AG10803 (cell line): ENCODE measurements around the gene PMM1.
"Not testable (repeated sequence)": the region's sequence is repeated elsewhere in the genome, so short reads cannot be mapped to it uniquely, and the experiment has no call there.

Source experiments
- DNase-seq: peaks from one replicate; pipeline ENCODE4 v3.0.0; 2010; ENCODE audit warnings: low read depth
- H3K4me3 ChIP-seq: 2 replicates; pipeline ENCODE4 v1.5.1; 2011; ENCODE audit warnings: mild to moderate bottlenecking, low read length, control low read depth
- CTCF ChIP-seq: conservative IDR thresholded peaks from 2 replicates; pipeline ENCODE4 v1.5.1; 2011; ENCODE audit warnings: mild to moderate bottlenecking, low read length, control low read depth, inconsistent platforms

The PMM1 gene

GRCh38 chr22:41589391-41590241 is at the start of gene PMM1:
Gene PMM1, minus strand, starts transcription at chr22:41589840. Its CDS starts 35 bp downstream, at chr22:41589805.
- peak; percentile 100 for DNase-seq

GRCh38 chr22:41638748-41639147 is 49.1 kb upstream of the PMM1 start:
- DNase-seq = no peak
- H3K4me3 ChIP-seq = no peak overlapping the region
- no peak for TF ChIP-seq CTCF

More at GRCh38 chr22:41589391-41590241, at the start of gene PMM1:
- TF ChIP-seq CTCF = no peak
- peak within 1 kb of the TSS; percentile 95 for H3K4me3 ChIP-seq

GRCh38 chr22:41638124-41638523 is 48.5 kb upstream of the PMM1 start:
- no peak for DNase-seq
- H3K4me3 ChIP-seq = no peak overlapping the region
- no peak for TF ChIP-seq CTCF

- DNase-seq, H3K4me3 ChIP-seq: not testable (repeated sequence)
Measured at GRCh38 chr22:41637623-41638022, 48.0 kb upstream of the PMM1 start.

GRCh38 chr22:41636467-41636866 is 46.8 kb upstream of the PMM1 start:
- no peak overlapping the region for H3K4me3 ChIP-seq
- no peak for TF ChIP-seq CTCF
- DNase-seq = peak; percentile 58

GRCh38 chr22:41634610-41635009 is 45.0 kb upstream of the PMM1 start:
- DNase-seq, H3K4me3 ChIP-seq: not testable (repeated sequence)

- not testable (repeated sequence) for H3K4me3 ChIP-seq, DNase-seq
Measured at GRCh38 chr22:41631615-41632014, 42.0 kb upstream of the PMM1 start.

GRCh38 chr22:41631115-41631514 is 41.5 kb upstream of the PMM1 start:
- DNase-seq, H3K4me3 ChIP-seq: not testable (repeated sequence)

- no peak for DNase-seq
- H3K4me3 ChIP-seq = no peak overlapping the region
- no peak for TF ChIP-seq CTCF
Measured at GRCh38 chr22:41625577-41625976, 35.9 kb upstream of the PMM1 start.
